ENCODE measurements around the gene TLR9. TPM values are rescaled to one million over a fixed set of nuclear protein-coding genes. Genes with fewer than 3 reads are reported as not detected.

TLR9 gene
- total RNA-seq, 4 donors from 2014 or later = not detected

DNA sequence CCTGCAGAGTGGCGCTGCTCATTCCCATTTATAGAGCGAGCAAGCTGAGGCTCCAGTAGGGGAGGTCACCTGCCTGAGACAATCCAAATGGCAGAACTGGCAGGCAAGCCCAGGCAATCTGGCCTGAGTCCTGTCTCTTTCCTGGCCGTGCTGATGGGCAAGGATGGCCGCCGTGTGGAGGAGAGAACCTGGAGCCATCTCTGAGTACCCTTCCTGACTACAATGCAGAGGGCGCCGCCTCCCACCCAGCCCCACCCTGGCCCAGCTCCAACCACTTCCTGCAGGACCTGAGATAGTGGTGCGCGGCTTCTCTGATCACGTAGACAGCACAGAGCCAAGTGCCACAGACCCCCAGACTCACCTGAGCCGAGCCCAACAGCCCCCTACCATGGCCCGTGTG is 7.0 kb downstream of the TLR9 start:
- H3K27me3 ChIP-seq = no peaks in the 10 kb centered on the region
- H3K4me1 ChIP-seq = peaks cover 33 to 64% (median 41%) of the 10 kb centered on the region in 3 donors
- TF ChIP-seq POLR2A (IDR thresholded peaks at IDR 0.05) = no peak
- TF ChIP-seq, protein P1, sequence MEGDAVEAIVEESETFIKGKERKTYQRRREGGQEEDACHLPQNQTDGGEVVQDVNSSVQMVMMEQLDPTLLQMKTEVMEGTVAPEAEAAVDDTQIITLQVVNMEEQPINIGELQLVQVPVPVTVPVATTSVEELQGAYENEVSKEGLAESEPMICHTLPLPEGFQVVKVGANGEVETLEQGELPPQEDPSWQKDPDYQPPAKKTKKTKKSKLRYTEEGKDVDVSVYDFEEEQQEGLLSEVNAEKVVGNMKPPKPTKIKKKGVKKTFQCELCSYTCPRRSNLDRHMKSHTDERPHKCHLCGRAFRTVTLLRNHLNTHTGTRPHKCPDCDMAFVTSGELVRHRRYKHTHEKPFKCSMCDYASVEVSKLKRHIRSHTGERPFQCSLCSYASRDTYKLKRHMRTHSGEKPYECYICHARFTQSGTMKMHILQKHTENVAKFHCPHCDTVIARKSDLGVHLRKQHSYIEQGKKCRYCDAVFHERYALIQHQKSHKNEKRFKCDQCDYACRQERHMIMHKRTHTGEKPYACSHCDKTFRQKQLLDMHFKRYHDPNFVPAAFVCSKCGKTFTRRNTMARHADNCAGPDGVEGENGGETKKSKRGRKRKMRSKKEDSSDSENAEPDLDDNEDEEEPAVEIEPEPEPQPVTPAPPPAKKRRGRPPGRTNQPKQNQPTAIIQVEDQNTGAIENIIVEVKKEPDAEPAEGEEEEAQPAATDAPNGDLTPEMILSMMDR (IDR thresholded peaks at IDR 0.05) = no peak
- peak overlapping the region; percentile 81 to 91 (median 86) for H3K27ac ChIP-seq
- WGBS, 2 donors = 60 to 85% methylated on average over 1 to 2 of the region's 12 CpGs
- peaks cover 0 to 27% (median 11%) of the 10 kb centered on the region in 3 donors for H3K36me3 ChIP-seq
- no peak overlapping the region for H3K4me3 ChIP-seq
- H3K9me3 ChIP-seq = no peaks in the 10 kb centered on the region
- DNase-seq = no peak
- intact Hi-C loops (cut with DNase I) = no loop called here

DNA sequence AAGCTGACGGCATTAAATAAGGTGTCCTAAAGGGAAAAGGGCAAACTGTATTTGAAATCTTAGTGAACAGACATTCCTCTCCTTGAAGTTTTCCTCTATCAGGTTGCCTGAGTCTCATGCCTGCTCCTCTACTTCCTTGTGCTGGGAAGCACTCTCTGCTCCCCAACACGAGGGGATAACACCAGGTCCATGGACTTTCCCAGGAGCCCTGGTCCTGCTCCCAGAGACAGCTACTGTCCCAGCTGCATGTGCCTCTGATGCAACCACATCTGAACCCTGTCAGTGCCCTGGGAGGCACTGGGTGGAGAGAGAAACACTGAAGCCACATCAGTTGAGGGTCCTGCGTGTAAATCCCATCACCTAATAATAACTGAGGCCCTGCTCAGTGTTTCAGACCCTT is 7.4 kb downstream of the TLR9 start:
- H3K9me3 ChIP-seq = no peaks in the 10 kb centered on the region
- DNase-seq = no peak
- peak overlapping the region; percentile 81 to 91 (median 86) for H3K27ac ChIP-seq
- no peaks in the 10 kb centered on the region for H3K27me3 ChIP-seq
- H3K36me3 ChIP-seq = peaks cover under 1 to 31% (median 11%) of the 10 kb centered on the region in 3 donors
- no peak for TF ChIP-seq POLR2A (IDR thresholded peaks at IDR 0.05)
- TF ChIP-seq, protein P1 (IDR thresholded peaks at IDR 0.05) = no peak
- H3K4me1 ChIP-seq = peaks cover 33 to 64% (median 41%) of the 10 kb centered on the region in 3 donors
- intact Hi-C loops (cut with DNase I) = no loop called here
- H3K4me3 ChIP-seq = no peak overlapping the region
- WGBS, 2 donors = 72 to 82% methylated on average over 3 of the region's 3 CpGs

DNA sequence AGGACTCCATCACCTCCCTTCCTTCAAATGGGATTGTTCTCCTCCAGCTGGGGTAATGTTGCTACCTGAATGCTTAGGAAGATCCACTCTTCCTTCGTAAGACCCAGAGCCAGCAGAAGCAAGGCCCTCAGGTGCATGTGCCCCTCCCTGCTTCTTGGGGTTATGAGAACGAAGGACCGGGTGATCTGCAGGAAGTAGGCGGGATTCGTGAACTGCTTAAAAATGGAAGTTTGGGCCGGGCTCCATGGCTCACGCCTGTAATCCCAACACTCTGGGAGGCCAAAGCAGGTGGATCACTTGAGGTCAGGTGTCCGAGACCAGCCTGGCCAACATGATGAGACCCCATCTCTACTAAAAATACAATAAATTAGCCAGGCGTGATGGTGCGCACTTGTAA is 8.0 kb downstream of the TLR9 start:
- no peak overlapping the region for H3K4me3 ChIP-seq
- H3K4me1 ChIP-seq = peaks cover 33 to 64% (median 41%) of the 10 kb centered on the region in 3 donors
- no peak for DNase-seq
- no peaks in the 10 kb centered on the region for H3K9me3 ChIP-seq
- H3K27me3 ChIP-seq = no peaks in the 10 kb centered on the region
- TF ChIP-seq, protein P1 (IDR thresholded peaks at IDR 0.05) = no peak
- TF ChIP-seq POLR2A (IDR thresholded peaks at IDR 0.05) = no peak
- H3K27ac ChIP-seq = peak overlapping the region; percentile 81 to 91 (median 86)
- intact Hi-C loops (cut with DNase I) = no loop called here
- WGBS, 2 donors = 43 to 63% methylated on average over 7 to 10 of the region's 10 CpGs
- peaks cover 7 to 37% (median 13%) of the 10 kb centered on the region in 3 donors for H3K36me3 ChIP-seq

DNA sequence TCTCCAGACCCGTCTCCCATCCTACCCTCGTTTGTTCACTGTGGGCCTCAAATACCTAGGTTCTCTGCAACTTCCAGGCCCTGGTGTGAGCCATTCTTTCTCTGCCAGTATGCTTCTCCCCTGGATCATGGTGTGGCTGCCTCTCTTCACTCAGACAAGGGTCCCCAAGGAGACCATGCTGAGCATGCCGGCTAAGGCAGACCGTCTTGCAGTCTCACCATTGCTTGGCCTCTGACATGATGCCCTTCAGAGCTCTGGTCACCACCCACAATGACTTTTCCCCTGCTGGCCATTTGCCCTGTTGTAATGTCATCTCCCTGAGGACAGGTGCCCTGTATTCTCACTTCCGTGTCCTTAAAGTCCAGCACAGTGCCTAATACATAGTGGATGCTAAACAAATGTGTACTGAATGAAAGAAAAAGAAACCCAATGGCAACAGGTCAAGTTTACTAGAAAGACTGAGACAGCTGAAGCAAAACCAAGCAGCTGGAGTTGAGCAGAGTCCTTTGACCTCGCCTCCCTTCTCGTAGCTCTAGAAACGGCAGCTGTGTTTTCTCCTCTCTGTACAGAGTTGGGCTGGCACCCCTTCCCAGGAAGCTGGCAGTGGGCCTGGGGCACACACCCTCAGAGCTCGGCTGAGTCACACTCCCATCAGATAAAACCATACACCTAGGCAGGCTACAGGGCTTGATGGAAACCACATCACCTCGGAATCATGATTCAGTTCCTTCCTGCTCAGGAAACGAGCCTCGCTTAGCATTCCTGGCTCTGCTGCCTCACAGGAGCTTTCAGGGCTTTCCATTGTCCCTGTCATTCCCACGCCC is 8.6 kb downstream of the TLR9 start:
- intact Hi-C loops (cut with DNase I) = no loop called here
- no peak for DNase-seq
- Histone ChIP-seq H3K36me3 (peaks cover 13 to 44% (median 19%) of the 10 kb centered on the region in 3 donors), H3K4me1 (peaks cover 28 to 60% (median 41%) of the 10 kb centered on the region in 3 donors), H3K4me3 (no peak overlapping the region), H3K27me3 (no peaks in the 10 kb centered on the region), H3K9me3 (no peaks in the 10 kb centered on the region), H3K27ac (peak overlapping the region; percentile 81 to 91 (median 86))
- no peak for TF ChIP-seq POLR2A (IDR thresholded peaks at IDR 0.05)
- TF ChIP-seq, protein P1 (IDR thresholded peaks at IDR 0.05) = peak in 1 of 6 experiments; percentile 32
- 20 to 27% methylated on average over 13 of the region's 13 CpGs for WGBS, 2 donors

DNA sequence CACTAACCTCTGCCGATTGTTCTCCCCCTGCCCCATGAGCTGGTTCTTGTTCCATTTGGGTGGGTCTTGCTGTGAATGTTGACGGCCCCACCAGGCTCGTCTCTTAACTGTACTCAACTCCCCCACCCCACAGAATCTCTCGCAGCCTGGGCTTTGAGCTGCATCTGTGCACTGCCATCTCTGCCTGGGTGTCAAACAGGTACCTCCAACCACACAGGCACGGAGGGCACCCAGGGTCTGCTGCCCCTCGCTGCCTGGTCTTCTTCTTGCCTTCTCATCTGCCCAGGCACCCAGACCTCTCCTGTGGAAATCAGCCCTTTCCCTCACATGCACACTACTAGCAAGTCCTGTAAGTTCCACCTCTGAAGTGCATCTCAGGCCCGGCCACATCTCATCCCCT is 10.1 kb downstream of the TLR9 start:
- WGBS, 2 donors = 89 to 94% methylated on average over 2 to 7 of the region's 7 CpGs

More for the DNA sequence above, 10.1 kb downstream of the TLR9 start:
- no peak for DNase-seq
- TF ChIP-seq, protein P1 (IDR thresholded peaks at IDR 0.05) = no peak
- TF ChIP-seq POLR2A (IDR thresholded peaks at IDR 0.05) = no peak
- peaks cover 24 to 46% (median 42%) of the 10 kb centered on the region in 3 donors for H3K4me1 ChIP-seq
- no peak overlapping the region for H3K4me3 ChIP-seq
- H3K27me3 ChIP-seq = no peaks in the 10 kb centered on the region
- intact Hi-C loops (cut with DNase I) = no loop called here
- peaks cover 22 to 58% (median 28%) of the 10 kb centered on the region in 3 donors for H3K36me3 ChIP-seq
- H3K9me3 ChIP-seq = no peaks in the 10 kb centered on the region
- H3K27ac ChIP-seq = no peak overlapping the region
